GM10266 (cell line): ENCODE data around the gene INSL6.

Source experiments
- DNase-seq: peaks from one replicate; pipeline ENCODE4 v3.0.0; 2012; ENCODE audit errors: extremely low spot score
- TF ChIP-seq, protein P1 (sequence below): IDR thresholded peaks from 2 replicates; pipeline ENCODE4 v1.5.1; 2012; ENCODE audit warnings: mild to moderate bottlenecking, low read depth; ENCODE audit not compliant: control insufficient read depth, insufficient read depth; ENCODE audit errors: missing control alignments

Gene INSL6

DNA sequence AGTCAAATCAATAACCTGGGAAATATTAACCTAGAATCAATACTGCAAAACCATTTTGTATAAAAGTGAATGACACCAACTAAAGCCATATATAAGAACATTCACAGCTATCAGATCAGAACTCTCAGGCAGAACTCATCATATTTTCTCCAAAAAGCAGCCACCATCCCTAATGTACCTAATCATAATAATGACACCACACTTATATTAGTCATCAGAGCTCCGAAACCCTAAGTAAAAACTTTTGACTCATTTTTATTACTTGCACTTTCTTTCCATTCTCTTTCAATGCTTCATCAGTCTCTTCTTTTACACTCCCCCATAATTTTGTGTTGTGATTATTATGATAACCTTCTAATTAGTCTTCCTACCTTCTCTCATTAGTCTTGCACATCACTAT, 45.3 kb downstream of the INSL6 start:
- no peak for DNase-seq
- TF ChIP-seq, protein P1, sequence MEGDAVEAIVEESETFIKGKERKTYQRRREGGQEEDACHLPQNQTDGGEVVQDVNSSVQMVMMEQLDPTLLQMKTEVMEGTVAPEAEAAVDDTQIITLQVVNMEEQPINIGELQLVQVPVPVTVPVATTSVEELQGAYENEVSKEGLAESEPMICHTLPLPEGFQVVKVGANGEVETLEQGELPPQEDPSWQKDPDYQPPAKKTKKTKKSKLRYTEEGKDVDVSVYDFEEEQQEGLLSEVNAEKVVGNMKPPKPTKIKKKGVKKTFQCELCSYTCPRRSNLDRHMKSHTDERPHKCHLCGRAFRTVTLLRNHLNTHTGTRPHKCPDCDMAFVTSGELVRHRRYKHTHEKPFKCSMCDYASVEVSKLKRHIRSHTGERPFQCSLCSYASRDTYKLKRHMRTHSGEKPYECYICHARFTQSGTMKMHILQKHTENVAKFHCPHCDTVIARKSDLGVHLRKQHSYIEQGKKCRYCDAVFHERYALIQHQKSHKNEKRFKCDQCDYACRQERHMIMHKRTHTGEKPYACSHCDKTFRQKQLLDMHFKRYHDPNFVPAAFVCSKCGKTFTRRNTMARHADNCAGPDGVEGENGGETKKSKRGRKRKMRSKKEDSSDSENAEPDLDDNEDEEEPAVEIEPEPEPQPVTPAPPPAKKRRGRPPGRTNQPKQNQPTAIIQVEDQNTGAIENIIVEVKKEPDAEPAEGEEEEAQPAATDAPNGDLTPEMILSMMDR: no peak

DNA sequence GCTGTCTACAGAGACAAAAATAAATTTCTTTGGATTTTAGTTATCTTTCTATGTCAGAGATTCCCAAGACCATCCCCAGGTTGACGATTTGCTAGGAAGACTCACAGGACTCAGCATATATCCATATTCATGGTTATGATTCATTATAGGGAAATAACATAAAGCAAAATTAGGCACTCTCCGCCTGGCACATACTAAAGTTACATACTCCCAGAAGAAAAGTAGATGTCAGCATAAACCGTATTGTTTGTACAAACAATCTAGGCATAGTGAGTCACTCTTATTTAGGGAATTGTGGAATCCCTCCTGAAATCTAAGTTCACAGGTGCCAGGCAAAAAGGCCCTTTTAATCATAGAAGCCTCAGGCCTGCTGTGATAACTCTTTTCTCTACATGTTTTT, 62.9 kb downstream of the INSL6 start:
- DNase-seq: no peak
- TF ChIP-seq, protein P1: no peak

DNA sequence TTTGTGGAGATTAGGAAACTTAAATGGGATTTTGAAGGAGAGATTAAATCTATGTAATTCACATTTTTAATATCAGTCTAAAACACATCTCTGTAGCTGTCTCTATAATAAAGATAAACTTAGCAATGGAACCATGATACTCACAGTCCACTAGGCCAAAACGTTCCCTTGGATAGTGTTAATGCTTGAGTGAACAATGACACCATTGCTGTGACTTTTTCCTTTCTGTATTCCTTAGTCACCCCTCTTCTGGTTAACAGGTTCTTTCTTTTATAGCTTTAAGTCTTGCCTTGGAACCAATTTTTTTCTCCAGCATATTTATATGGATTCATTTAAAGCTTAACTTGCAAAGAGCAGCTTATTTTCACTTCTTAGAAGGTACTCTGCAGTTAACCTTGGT, 63.3 kb downstream of the INSL6 start:
- no peak for DNase-seq
- TF ChIP-seq, protein P1: no peak

DNA sequence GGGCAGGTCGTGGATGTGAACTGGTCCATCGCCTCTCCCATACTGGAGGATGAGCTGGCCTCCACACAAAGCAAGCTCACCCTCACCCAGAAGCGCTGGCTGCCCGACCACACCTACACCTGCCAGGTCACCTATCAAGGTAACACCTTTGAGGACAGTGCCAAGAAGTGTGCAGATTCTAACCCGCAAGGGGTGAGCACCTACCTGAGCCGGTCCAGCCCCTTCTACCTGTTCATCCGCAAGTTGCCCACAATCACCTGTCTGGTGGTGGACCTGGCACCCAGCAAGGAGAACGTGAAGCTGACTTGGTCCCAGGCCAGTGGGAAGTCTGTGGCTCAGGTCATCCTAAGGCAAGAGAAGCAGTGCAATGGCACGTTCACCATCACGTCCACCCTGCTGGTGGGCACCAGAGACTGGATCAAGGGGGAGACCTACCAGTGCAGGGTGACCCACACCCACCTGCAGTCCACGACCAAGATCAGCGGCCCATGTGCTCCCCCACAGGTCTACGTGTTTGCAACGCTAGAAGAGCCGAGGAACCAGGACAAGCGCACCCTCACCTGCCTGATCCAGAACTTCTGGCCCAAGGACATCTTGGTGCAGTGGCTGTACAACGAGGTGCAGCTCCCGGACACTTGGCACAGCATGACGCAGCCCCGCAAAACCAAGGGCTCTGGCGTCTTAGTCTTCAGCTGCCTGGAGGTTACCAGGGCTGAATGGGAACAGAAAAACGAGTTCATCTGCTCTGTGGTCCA, 71.3 kb downstream of the INSL6 start:
- TF ChIP-seq, protein P1: no peak
- DNase-seq: no peak
